Fibroblast of the aortic adventitia (primary cell): Measurements from ENCODE around the gene NFATC1. TPM values are rescaled to one million over a fixed set of nuclear protein-coding genes. Genes with fewer than 3 reads are reported as not detected.
A peak's percentile ranks its signal among the peaks of the same experiment; 100 is the strongest.

Experiments
- DNase-seq: peaks from one replicate; pipeline ENCODE4 v3.0.0-alpha.2; 2010; ENCODE audit warnings: low read depth
- H3K4me3 ChIP-seq: 2 replicates; pipeline ENCODE4 v1.5.1; 2011; ENCODE audit warnings: low read depth, mild to moderate bottlenecking, control low read depth, low read length, moderate library complexity
- total RNA-seq: library from RNA; depleted of rRNA; stranded (reverse); fragments of >200 nt; gene quantifications from 2 replicates; pipeline ENCODE4 v1.2.3, GENCODE V29; 2012; ENCODE audit warnings: low replicate concordance
- TF ChIP-seq, protein P1 (sequence below): IDR thresholded peaks from 2 replicates; pipeline ENCODE4 v1.5.1; 2011; ENCODE audit warnings: mild to moderate bottlenecking, low read length, control low read depth, inconsistent platforms; ENCODE audit not compliant: insufficient read depth

The NFATC1 gene
- total RNA-seq, 1 donor: 3.0 TPM

DNA sequence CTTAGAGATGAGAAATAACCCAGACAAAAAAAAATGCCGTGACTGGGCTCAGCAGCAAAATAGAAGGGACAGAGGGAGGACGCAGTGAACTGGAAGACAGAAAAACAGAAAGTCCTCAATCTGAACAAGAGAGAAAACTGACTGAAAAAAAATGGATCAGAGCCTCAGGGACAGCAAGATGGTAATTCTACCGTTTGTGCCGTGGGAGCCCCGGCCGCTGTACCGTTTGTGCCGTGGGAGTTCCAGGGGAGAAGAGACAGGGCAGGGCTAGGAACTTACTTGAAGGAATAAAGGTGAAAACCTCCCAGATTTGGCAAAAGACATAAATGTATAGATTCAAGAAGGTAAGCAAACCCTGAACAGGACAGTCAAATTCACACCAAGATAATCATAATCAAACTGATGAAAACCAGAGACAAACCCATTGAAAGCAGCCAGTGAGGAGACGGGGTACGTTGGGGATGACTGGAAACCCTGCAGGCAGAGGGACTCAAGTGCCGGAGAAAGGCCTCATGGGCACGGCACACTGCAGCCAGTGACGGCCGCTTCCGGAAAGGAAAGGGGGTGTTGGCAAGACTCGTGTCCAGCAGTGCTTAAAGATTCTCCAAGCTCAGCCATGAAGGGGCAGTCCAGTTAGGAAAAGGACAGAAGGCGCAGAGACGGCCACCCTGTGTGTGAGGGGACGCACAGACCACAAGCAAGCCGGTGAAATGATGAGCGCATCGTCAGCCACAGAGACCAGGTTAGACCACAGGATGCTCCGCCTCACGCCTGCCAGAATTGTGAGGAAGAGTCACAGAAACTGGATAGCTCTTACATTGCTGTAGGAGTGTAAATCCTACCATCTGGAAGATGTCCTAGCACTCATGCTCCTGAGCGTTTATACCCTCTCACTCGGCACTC, 40.0 kb upstream of the NFATC1 start:
- DNase-seq: no peak
- TF ChIP-seq, protein P1, sequence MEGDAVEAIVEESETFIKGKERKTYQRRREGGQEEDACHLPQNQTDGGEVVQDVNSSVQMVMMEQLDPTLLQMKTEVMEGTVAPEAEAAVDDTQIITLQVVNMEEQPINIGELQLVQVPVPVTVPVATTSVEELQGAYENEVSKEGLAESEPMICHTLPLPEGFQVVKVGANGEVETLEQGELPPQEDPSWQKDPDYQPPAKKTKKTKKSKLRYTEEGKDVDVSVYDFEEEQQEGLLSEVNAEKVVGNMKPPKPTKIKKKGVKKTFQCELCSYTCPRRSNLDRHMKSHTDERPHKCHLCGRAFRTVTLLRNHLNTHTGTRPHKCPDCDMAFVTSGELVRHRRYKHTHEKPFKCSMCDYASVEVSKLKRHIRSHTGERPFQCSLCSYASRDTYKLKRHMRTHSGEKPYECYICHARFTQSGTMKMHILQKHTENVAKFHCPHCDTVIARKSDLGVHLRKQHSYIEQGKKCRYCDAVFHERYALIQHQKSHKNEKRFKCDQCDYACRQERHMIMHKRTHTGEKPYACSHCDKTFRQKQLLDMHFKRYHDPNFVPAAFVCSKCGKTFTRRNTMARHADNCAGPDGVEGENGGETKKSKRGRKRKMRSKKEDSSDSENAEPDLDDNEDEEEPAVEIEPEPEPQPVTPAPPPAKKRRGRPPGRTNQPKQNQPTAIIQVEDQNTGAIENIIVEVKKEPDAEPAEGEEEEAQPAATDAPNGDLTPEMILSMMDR: no peak
- H3K4me3 ChIP-seq: no peak overlapping the region

DNA sequence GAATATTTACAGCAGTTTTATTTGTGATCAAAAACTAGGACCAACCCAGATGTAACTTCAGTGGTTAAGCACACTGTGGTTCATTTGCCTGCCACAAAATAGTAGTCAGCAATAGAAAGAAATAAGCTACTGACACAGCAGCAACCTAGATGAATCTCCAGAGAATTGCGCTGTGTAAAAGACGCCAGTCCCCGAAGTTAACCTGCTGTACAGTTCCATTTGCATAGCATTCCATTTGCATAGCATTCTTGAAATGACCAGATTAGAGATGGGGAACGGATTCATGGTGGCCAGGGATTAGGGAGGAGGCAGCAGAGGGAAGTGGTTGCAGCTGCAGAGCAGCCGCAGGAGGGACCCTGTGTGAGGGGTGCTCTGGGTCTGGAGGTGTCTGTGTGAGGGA, 39.3 kb upstream of the NFATC1 start:
- DNase-seq: no peak
- TF ChIP-seq, protein P1: no peak
- no peak overlapping the region for H3K4me3 ChIP-seq

DNA sequence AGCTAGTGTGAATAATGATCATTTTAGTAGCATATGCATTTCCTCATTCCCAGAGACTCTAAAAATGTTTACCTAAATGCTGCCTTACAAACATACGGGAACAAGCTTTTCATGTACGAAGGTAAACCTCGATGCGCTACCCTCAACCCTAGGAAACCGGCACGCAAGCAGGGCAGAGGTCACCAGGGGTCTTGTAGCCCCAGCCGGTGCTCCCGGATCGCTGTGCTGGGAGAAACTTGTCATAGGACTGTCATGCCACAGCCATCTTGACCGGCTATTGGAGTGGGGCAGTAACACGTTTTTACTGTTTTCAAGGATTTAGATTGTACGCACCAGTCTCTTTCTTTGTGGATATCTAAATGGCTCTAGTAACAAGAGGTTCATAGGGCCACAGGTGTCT, 34.8 kb upstream of the NFATC1 start:
- DNase-seq: no peak
- TF ChIP-seq, protein P1: no peak
- no peak overlapping the region for H3K4me3 ChIP-seq

DNA sequence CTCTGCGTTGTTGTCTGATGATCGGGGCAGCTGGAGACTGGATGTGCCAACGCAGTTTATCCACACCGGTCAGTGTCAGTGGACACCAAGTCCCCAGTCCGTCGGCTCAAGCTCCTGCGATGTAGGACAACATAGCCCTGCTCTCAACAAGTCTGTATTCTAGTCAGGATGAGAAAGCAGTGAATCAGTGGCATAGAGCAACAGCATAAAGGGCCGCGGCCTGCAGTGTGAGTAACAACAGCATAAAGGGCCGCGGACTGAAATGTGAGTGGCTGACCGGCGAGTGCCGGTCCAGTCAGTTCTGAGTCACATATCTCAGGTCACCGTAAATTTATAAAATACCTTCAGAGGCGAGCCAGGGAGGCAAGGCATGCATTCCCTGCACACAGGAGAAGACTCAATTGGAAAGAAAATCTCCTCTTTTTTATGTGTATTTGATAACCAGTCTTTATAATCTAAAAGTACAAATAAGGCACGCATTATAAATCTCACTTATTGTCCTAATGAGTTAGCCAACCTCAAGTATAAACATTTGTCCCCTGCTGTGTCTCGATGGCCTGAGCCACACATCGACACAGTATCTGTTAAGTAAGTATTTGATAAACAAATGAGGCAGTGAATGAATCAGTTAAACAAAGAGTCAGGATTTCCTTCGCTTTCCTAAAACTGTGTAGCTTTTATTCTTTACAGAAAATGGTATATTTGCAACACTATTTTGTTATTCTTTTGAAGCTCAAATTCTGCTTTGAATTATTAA, 33.8 kb upstream of the NFATC1 start:
- TF ChIP-seq, protein P1: no peak
- DNase-seq: peak; percentile 16
- H3K4me3 ChIP-seq: no peak overlapping the region

DNA sequence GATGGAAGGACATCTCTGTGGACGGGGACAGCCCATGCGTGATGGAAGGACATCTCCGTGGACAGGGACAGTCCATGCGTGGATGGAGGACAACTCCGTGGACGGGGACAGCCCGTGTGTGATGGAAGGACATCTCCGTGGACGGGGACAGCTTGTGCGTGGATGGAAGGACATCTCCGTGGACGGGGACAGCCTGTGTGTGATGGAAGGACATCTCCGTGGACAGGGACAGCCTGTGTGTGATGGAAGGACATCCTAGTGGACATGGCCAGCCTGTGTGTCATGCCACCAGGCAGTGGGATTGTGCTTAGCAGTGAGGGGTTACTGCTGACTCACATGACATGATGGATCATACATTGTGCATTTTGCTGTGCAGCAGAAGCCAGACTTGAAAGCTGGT, 30.0 kb upstream of the NFATC1 start:
- TF ChIP-seq, protein P1: no peak
- no peak overlapping the region for H3K4me3 ChIP-seq
- no peak for DNase-seq

DNA sequence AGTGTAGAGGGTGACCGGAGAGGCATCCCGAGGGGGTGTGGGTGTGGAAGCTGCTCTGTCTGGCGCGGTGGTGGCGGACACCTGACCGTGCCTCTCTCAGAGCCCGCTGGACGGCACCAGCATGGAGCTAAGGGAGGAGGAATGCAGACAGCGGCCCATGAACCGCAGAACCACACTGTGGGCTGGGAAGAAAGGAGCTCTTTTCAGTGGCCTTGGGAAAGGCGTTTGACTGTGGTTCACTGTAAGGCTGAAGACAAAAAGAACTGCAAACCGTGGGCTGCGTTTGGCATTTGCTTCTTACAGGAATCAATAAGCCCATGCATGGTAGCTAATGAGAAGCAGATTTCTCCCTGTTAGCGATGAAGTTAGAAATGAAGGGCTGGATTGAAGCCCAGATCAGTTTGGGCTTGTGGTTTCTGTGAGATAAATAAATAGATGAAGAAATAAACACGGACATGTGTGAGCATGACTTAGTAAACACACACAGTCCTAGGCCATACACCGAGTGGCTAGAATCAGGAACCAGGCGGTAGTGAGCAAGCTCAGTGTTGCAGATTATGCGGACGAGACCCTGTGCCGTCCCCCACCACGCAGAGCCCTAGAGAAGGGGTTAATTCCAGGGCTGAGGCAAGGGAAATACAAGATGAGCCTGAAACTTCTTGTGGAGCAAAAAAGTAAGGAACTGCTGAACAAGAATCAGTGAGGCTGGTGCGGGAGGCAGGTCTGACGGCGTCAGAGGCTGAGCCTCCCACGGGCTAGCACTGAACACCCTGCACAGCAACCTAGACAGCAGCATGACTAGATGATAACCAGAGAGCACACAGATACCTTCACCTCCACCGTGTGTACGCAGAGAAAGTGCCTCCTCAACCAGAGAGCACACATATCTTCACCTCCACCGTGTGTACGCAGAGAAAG, 29.3 kb upstream of the NFATC1 start:
- TF ChIP-seq, protein P1: no peak
- no peak overlapping the region for H3K4me3 ChIP-seq
- DNase-seq: no peak
